ENCODE measurements around the gene IL7R.

- TF ChIP-seq, protein P1, sequence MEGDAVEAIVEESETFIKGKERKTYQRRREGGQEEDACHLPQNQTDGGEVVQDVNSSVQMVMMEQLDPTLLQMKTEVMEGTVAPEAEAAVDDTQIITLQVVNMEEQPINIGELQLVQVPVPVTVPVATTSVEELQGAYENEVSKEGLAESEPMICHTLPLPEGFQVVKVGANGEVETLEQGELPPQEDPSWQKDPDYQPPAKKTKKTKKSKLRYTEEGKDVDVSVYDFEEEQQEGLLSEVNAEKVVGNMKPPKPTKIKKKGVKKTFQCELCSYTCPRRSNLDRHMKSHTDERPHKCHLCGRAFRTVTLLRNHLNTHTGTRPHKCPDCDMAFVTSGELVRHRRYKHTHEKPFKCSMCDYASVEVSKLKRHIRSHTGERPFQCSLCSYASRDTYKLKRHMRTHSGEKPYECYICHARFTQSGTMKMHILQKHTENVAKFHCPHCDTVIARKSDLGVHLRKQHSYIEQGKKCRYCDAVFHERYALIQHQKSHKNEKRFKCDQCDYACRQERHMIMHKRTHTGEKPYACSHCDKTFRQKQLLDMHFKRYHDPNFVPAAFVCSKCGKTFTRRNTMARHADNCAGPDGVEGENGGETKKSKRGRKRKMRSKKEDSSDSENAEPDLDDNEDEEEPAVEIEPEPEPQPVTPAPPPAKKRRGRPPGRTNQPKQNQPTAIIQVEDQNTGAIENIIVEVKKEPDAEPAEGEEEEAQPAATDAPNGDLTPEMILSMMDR (IDR thresholded peaks at IDR 0.05 in 2 of 3, conservative IDR thresholded peaks at IDR 0.05 in 1 of 3; ENCODE audit: control insufficient read depth in 2 of 3, extremely low read depth in 1 of 3, insufficient read depth in 1 of 3, low read depth in 3 of 3, low read length in 3 of 3), result no peak
- TF ChIP-seq MEF2A (IDR thresholded peaks at IDR 0.05; ENCODE audit: insufficient read depth, low read depth, low read length) (no peak), CHD1 (IDR thresholded peaks at IDR 0.05; ENCODE audit: low read depth, low read length) (no peak), RFX5 (IDR thresholded peaks at IDR 0.05; ENCODE audit: low read depth, low read length) (no peak)
Measured at GRCh38 chr5:35900972-35901695, 44.4 kb downstream of the IL7R start.

Data from GM12878 (cell line).